GM21576 (cell line): Measurements from ENCODE around the gene EHD2.
"Not testable (repeated sequence)": the region's sequence is repeated elsewhere in the genome, so short reads cannot be mapped to it uniquely, and the experiment has no call there.

Source experiments
- ATAC-seq: cut with Tn5 transposase; IDR thresholded peaks from one replicate; pipeline ENCODE4 v1.9.1; 2021; ENCODE audit warnings: mild to moderate bottlenecking, moderate library complexity; ENCODE audit not compliant: unreplicated experiment

Gene EHD2

DNA sequence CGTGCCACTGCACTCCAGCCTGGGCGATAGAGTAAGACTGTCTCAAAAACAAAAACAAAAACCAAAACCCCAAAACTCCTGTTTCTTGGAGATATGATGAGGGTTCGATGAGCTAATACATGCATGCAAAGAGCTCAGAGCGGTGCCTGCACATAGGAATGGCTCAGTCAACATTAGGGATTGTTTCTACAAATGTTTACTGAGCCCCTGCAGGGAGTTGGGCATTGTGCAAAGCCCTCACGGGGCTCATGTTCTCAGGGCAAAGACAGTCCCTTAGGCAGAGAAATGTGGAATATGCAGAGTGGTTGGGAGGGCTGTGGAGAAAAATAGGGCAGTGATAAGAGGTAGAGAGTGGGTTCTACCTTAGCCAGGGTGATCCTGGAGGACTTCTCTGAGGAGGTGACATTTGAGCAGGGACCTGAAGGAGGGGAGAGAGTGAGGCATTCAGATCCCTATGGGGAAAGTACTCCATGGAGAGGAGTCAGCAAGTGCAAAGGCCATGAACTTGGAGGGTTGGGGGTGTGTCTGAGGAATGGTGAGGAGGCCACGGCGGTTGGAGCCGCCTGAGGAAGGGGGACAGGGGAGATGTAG, 1.5 kb upstream of the EHD2 start:
- no peak for ATAC-seq

DNA sequence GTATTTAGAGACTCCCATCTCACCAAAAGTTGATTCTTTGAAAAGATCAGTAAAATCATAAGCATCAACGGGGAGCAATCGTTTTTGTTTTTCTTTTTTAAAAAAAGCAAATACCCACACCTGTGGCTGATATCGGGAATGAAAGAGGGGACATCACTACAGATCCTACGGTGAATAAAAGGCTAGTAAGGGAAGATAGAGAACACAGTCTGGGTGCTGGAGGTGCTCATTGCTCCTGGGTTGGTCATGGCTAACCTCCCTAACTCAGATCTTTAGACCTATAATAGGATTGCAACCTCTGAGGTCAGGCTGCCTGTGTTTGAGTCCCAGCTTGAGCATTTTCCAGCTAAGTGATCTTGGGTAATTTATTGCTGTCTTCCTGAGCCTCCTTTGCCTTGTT, 1.1 kb downstream of the EHD2 start:
- ATAC-seq = no peak

DNA sequence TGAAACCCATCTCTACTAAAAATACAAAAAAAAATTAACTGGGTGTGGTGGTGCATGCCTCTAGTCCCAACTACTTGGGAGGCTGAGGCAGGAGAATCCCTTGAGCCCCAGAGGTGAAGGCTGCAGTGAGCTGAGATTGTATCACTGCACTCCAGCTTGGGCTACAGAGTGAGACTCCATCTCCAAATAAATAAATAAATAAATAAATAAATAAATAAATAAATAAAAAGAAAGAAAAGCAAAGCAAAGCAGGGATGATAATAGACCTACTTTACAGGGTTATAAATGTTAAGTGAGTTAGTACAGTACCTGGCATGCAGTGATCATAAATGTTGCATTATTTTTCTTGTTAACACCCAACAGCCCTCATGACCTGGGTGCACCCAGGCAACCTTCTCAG, 1.6 kb downstream of the EHD2 start:
- ATAC-seq = not testable (repeated sequence)

DNA sequence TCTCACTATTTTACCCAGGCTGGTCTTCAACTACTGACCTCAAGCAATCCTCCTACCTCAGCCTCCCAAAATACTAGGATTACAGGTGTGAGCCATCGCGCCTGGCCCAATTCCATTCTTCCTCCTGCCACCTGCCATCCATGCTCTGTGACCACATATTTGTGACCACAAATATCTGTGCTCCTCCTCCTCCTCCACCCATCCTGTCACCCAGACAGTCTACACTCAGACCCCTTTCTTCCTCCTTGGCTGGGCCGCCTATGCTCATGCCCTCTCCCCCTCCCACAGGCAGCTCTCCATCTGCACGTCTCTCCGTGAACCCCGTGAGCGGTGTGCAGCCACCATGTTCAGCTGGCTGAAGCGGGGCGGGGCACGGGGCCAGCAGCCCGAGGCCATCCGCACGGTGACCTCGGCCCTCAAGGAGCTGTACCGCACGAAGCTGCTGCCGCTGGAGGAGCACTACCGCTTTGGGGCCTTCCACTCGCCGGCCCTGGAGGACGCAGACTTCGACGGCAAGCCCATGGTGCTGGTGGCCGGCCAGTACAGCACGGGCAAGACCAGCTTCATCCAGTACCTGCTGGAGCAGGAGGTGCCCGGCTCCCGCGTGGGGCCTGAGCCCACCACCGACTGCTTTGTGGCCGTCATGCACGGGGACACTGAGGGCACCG, 3.2 kb downstream of the EHD2 start:
- ATAC-seq = no peak

DNA sequence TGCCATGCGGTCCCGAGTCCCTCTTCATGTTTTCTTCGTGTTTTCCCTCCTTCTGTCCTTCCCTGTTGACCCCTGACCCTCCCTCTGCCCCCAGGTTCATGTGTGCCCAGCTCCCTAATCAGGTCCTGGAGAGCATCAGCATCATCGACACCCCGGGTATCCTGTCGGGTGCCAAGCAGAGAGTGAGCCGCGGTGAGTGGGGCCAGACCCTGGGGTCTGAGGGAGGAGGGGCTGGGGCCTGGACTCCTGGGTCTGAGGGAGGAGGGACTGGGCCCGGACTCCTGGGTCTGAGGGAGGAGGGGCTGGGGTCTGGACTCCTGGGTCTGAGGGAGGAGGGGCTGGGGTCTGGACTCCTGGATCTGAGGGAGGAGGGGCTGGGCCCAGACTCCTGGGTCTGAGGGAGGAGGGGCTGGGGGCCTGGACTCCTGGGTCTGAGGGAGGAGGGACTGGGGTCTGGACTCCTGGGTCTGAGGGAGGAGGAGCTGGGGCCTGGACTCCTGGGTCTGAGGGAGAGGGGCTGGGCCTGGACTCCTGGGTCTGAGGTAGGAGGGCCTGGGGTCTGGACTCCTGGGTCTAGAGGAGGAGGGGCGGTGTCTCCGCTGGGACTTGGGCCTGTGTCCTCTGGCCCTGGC, 5.3 kb downstream of the EHD2 start:
- not testable (repeated sequence) for ATAC-seq

DNA sequence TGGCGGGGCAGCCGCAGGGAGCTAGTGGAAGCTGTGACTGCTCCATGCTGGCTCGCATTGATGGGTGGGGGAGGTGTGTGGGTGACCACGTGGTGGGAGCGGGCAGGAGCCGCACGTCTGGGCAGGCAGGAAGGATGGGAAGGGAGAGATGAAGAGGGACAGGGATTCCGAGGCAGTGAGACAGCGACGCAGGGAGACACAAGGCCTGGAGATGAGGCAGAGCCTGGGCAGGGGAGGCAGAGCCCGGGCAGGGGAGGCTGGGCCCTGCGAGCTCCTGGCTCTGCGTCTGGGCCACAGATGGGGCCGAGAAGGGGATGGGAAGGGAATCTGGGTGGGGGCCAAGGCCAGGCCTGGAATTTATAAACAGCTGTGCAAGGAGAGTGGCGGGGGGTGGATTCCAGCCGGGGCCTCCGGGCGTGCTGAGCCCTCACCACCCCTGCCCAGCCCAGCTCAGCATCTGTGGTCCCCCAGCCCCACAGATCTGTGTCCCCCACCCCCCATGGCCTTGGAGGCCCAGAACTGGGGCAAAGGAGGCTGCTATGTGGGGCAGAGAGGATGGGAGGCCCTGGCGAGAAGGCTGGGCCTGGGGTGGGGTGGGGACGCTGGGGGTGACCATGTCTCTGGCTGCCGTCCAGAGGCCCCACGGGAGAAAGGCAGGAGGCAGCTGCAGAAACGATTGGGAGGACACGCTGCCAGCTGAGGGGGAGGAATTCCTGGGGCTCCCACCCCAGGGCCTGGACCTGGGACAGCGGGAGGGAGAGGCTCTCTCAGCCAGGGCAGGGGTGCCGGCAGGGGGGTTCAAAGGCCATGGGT, 6.0 kb downstream of the EHD2 start:
- ATAC-seq = no peak

DNA sequence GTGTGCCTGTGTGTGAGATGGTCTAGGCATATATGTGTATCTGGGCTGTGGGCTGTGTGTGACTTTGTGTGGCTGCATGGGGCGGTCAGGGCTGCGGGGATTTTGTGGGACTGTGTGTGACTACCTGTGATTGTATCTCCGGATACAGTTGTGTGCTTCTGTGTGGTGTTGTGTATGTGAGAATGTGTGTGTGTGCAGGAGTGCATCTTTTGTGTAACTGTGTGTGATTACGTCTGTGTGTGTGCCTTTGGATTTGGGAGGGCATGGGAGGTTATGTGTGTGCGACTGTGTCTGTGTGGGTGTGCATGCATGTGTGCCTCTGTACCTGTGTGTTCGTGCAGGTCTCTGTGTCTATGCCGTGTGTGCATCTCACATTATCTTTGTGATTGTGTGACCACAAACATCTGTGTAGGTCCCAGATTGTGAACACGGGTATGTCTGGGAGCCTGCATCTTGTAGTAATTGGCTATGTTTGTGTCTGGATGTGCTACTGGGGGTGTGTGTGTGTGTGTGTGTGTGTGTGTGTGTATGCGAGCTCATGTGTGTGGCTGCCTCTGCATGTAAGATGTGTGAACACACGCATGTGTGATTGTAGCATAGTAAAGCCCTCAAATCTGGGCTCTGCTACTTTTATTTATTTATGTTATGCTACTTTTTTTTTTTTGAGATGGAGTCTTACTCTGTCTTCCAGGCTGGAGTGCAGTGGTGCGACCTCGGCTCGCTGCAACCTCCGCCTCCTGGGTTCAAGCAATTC, 7.6 kb downstream of the EHD2 start:
- ATAC-seq = no peak

DNA sequence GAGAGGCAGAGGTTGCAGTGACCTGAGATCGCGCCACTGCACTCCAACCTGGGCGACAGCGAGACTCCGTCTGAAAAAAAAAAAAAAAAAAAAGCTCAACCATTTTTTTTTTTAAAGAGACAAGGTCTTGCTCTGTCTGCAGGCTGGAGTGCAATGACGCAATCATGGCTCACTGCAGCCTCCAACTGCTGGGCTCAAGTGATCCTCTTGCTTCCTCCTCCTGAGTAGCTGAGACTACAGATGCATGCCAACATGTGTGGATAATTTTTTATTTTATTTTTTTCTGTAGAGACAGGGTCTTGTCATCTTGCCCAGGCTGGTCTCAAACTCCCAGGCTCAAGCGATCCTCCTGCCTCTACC, 10.3 kb downstream of the EHD2 start:
- no peak for ATAC-seq

DNA sequence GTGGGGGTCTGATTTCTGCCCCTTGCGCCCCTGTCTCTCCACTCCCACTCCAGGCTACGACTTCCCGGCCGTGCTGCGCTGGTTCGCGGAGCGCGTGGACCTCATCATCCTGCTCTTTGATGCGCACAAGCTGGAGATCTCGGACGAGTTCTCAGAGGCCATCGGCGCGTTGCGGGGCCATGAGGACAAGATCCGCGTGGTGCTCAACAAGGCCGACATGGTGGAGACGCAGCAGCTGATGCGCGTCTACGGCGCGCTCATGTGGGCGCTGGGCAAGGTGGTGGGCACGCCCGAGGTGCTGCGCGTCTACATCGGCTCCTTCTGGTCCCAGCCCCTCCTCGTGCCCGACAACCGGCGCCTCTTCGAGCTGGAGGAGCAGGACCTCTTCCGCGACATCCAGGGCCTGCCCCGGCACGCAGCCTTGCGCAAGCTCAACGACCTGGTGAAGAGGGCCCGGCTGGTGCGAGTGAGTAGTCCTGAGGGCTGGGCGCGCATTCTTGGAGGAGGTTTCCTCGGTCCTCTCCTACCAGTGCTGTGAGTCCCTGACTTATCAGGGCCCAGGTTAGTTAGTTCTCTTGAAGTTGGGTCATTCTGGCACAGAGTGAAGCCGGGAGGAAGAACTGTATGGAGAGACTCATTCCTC, 12.7 kb downstream of the EHD2 start:
- no peak for ATAC-seq

DNA sequence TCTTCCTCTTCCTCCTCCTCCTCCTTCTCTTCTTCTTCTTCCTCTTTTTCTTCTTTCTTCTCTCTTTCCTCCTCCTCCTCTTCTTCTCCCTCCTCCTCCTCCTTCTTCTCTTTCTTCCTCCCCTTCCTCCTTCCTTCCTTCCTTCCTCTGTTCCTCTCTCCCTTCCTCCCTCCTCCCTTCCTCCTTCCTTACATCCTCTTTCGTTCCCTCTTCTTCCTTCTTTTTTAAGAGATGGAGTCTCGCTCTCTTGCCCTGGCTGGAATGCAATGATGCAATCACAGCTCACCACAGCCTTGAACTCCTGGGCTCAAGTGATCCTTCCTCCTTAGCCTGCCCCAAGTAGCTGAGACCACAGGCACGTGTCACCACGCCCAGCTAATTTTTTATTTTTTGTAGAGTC, 13.2 kb downstream of the EHD2 start:
- no peak for ATAC-seq

DNA sequence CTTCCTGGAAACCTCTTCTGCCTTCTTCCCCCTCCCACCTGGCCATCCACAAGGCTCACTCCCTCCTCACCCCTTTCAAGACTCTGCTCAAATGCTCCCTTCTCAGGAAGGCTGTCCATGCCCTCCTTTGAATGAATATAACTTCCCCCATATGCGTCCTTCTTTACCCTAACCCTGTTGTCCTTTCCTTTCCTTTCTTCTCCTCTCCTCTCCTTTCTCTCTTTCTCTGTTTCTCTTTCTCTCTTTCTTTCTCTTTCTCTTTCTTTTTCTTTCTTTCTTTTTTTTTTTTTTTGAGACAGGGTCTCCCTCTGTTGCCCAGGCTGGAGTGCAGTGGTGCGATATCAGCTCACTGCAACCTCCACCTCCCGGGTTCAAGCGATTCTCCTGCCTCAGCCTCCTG, 15.1 kb downstream of the EHD2 start:
- ATAC-seq = not testable (repeated sequence)

DNA sequence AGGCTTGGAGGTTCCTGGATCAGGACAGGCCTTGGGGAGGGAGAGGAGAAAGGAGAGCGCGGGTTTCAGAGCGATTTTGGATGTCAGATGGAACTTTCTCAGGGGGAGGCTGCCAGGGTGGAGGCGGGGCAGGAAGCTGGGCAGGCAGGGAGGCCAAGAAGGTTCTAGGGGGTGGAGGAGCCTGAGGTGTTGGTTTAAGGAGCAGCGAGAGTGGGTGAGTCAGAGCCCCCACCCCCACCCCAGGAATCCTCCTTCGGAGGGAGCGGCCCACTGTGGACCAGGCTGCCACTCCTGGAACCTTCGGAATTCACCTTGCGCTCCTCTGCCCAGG, 16.2 kb downstream of the EHD2 start:
- no peak for ATAC-seq

DNA sequence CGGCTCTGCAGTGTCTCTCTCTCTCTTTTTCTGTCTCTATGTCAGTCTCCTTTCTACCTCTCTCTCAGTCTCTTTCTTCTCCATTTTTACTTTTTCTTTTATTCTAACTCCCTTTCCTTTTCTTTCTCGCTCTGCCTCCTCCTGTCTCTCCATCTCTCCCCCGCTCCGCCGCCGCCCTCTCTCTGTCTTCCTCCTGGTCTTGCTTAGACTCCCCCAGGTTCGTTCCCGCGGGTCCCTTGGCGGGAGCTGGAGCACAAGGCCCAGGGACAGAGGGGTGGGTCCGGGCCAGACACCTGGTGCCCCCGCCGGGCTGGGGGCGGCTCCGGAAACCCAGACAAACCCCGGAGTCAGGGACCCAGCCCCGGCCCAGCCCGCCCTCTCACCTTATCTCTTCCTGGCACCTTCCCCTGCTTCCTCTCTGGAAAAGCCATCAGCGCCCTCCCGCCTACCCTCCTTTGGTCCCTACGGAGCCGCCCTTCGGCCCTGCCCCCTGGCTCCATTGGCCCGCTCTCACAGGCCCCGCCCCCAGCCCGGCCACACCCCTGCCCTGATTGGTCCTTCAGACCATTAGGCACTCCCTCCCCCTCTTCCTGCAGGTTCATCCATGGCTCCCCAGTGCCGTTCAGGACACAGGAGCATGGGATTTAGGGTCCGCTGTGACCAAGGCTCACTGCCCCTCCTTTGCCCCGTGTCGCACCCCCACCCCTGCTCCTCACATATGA, 16.7 kb downstream of the EHD2 start:
- no peak for ATAC-seq

DNA sequence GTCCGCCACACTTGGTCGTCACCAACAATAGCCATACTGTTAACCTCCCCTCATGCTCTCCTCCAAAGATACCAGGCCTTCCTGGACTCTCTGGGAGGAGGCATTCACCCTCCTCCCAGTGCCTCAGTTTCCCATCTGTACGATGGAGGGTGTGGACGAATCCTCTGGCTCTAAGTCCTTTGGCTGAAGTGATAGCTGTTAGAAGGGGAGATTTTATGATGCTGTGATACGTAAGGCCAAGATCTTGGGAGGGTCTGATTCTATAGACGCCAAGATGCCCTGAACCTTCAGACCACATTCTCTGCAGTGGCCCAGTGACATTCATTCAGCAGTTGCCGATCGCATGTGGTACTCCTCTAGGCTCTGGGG, 17.3 kb downstream of the EHD2 start:
- ATAC-seq = no peak

DNA sequence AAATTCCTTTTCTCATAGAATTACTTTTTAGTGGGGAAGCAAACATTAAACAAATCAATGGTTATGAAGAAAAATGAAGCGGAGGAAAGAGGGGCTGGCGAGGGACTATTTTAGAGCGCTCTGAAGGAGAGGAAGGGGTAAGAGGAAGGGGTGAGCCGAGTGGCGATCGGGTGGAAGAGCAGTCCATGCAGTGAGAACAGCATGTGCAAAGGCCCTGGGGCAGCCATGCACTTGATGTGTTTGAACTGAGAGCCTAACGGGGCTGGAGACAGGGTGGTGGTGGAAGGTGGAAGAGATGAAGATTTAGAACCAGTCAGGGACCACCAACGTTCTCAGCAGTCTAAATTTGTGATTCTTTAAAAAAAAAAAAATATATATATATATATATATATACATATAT, 17.7 kb downstream of the EHD2 start:
- no peak for ATAC-seq

DNA sequence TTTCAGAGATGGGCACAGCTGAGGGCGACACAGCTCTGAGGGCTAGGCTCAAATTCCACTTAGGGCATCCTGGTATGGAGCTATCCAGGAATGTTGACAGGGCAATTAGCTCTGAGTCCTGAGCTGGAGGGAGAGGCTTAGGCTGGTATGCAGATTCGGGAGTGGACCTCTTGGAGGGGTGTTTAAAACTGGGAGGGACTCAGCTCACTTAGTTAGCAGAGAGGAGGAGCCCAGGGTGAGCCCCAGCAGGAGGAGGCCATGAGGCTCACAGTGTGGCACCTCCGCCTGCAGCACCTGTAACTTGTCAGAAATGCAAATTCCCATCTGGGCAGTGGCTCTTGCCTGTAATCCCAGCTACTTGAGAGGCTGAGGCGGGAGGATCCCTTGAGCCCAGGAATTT, 21.9 kb downstream of the EHD2 start:
- ATAC-seq = no peak

DNA sequence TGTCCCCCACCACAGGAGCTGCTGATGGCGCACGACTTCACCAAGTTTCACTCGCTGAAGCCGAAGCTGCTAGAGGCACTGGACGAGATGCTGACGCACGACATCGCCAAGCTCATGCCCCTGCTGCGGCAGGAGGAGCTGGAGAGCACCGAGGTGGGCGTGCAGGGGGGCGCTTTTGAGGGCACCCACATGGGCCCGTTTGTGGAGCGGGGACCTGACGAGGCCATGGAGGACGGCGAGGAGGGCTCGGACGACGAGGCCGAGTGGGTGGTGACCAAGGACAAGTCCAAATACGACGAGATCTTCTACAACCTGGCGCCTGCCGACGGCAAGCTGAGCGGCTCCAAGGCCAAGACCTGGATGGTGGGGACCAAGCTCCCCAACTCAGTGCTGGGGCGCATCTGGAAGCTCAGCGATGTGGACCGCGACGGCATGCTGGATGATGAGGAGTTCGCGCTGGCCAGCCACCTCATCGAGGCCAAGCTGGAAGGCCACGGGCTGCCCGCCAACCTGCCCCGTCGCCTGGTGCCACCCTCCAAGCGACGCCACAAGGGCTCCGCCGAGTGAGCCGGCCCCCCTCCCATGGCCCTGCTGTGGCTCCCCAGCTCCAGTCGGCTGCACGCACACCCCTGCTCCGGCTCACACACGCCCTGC, 27.8 kb downstream of the EHD2 start:
- ATAC-seq = no peak

DNA sequence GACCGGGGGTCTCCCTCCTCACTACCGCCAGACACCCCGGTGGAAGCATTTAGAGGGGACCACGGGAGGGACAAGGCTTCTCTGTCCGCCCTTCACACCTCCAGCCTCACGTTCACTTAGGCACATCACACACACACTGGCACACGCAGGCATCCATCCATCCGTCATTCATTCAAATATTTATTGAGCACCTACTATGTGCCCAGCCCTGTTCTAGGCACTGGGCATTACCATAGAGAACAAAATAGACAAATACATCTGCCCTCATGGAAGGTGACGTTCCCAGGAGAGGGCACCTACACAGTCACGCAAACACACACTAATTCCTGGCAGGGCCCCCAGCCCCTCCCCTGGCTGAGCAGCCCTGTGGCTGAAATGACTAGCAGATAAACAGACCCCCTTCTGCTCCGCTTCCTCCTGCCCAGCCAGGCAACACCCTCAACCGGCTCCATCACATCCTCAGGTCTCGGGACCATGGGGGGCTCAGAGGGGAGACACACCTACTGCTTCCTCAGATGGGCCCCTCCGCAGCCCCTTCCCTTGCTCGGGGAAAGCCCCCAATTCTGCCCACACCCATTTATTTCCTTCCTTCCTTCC, 28.4 kb downstream of the EHD2 start:
- no peak for ATAC-seq

DNA sequence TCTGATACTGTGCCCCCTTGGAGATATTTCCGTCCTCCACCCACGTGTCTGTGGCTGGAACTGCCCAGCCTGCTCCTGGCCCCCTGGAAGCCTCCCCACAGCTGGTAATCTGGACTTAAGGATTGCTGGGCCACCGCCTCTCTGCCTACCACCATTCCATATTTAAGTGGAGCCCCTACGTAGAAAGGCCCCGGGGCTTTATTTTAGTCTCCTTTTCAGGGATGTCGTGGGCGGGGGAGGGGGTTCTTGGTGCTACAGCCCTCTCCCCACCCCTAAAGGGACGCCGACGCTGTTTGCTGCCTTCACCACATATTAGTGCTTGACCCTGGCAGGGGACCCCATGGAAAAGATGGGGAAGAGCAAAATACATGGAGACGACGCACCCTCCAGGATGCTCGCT, 29.4 kb downstream of the EHD2 start:
- ATAC-seq = no peak
